Right atrium auricular region (tissue), 2 donors: ENCODE measurements around the gene PLCB4. TPM values are rescaled to one million over a fixed set of nuclear protein-coding genes. Genes with fewer than 3 reads are reported as not detected.

Experiments
- DNase-seq: peaks from one replicate; pipeline ENCODE4 v3.0.0-alpha.2; 2019; ENCODE audit warnings: low spot score
- H3K27ac ChIP-seq, 2 donors: fragments of 200-600 bp; sonication (generic); 1 replicate in 1 of 2; 2 replicates in 1 of 2; pipeline ENCODE4 v1.5.1; 2016 to 2019
- H3K27me3 ChIP-seq, 2 donors: fragments of 200-600 bp; sonication (generic); one replicate each; pipeline versions ENCODE4 v1.5.1 to v1.6.0; 2017 to 2019
- H3K36me3 ChIP-seq: fragments of 200-600 bp; sonication (generic); one replicate; pipeline ENCODE4 v1.5.1; 2016
- H3K4me1 ChIP-seq, 2 donors: fragments of 200-600 bp; sonication (generic); one replicate each; pipeline versions ENCODE4 v1.5.1 to v1.6.0; 2017 to 2019
- H3K4me3 ChIP-seq, 2 donors: fragments of 200-600 bp; sonication (generic); 1 replicate in 1 of 2; 2 replicates in 1 of 2; pipeline ENCODE4 v1.5.1; 2017 to 2019; ENCODE audit warnings: mild to moderate bottlenecking in 1 of 2, moderate library complexity in 1 of 2
- H3K9me3 ChIP-seq, 2 donors: fragments of 200-600 bp; sonication (generic); one replicate each; pipeline ENCODE4 v1.5.1; 2019
- total RNA-seq, 2 donors: library from RNA; depleted of rRNA; stranded (reverse); fragments of >200 nt; gene quantifications; one replicate each; pipeline ENCODE4 v1.1.0, GENCODE V29; 2016
- TF ChIP-seq, protein P1 (sequence below), 2 donors: fragments of 200-600 bp; sonication (generic); IDR thresholded peaks; one replicate each; pipeline ENCODE4 v1.5.1; 2019; ENCODE audit warnings: antibody characterized with exemption in 2 of 2

PLCB4 gene
- total RNA-seq, 2 donors from 2014 or later, result 14.3 to 32.4 TPM

- H3K4me1 ChIP-seq, result peaks cover 0 to 42% of the 10 kb centered on the region in 2 donors
- H3K36me3 ChIP-seq, result no peaks in the 10 kb centered on the region
- no peak overlapping the region for H3K27ac ChIP-seq
- no peaks in the 10 kb centered on the region for H3K27me3 ChIP-seq
- DNase-seq, result no peak
- H3K4me3 ChIP-seq, result no peak overlapping the region
- H3K9me3 ChIP-seq, result no peaks in the 10 kb centered on the region
- TF ChIP-seq, protein P1, sequence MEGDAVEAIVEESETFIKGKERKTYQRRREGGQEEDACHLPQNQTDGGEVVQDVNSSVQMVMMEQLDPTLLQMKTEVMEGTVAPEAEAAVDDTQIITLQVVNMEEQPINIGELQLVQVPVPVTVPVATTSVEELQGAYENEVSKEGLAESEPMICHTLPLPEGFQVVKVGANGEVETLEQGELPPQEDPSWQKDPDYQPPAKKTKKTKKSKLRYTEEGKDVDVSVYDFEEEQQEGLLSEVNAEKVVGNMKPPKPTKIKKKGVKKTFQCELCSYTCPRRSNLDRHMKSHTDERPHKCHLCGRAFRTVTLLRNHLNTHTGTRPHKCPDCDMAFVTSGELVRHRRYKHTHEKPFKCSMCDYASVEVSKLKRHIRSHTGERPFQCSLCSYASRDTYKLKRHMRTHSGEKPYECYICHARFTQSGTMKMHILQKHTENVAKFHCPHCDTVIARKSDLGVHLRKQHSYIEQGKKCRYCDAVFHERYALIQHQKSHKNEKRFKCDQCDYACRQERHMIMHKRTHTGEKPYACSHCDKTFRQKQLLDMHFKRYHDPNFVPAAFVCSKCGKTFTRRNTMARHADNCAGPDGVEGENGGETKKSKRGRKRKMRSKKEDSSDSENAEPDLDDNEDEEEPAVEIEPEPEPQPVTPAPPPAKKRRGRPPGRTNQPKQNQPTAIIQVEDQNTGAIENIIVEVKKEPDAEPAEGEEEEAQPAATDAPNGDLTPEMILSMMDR (IDR thresholded peaks at IDR 0.05), result no peak
Measured at GRCh38 chr20:9281803-9282202, 212.9 kb downstream of the PLCB4 start.

- Histone ChIP-seq H3K27me3 (no peaks in the 10 kb centered on the region), H3K4me3 (no peak overlapping the region), H3K4me1 (peaks cover 0 to 11% of the 10 kb centered on the region in 2 donors), H3K27ac (no peak overlapping the region), H3K36me3 (no peaks in the 10 kb centered on the region), H3K9me3 (no peaks in the 10 kb centered on the region)
- no peak for DNase-seq
- TF ChIP-seq, protein P1 (IDR thresholded peaks at IDR 0.05), result no peak
Measured at GRCh38 chr20:9285617-9286016, 216.7 kb downstream of the PLCB4 start.

- no peaks in the 10 kb centered on the region for H3K27me3 ChIP-seq
- H3K4me3 ChIP-seq, result no peak overlapping the region
- H3K36me3 ChIP-seq, result no peaks in the 10 kb centered on the region
- no peak for DNase-seq
- no peak overlapping the region for H3K27ac ChIP-seq
- H3K4me1 ChIP-seq, result peaks cover 0 to 3% of the 10 kb centered on the region in 2 donors
- H3K9me3 ChIP-seq, result no peaks in the 10 kb centered on the region
- TF ChIP-seq, protein P1 (IDR thresholded peaks at IDR 0.05), result no peak
Measured at GRCh38 chr20:9286501-9287461, 217.9 kb downstream of the PLCB4 start.

DNA sequence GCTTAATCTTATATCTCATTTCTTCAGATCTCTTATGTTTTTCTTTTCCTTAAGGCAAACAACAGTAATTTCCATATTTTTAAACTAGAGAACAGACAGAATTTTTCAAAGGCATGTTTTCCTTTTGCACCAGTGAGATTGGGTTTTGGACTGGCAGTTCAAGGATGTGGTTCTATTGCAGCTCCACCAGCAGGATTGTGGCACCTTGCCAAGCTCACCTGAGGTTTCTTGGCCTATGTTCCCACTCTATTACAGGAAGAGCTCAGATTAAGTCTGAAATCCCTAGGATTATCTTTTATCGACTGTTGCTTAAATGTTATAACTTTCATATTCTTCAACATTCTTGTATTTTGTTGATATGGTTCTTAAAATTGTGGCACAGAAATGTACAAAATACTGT, 218.9 kb downstream of the PLCB4 start:
- no peak overlapping the region for H3K4me3 ChIP-seq
- TF ChIP-seq, protein P1 (IDR thresholded peaks at IDR 0.05), result no peak
- H3K27me3 ChIP-seq, result no peaks in the 10 kb centered on the region
- H3K4me1 ChIP-seq, result no peaks in the 10 kb centered on the region
- DNase-seq, result no peak
- no peak overlapping the region for H3K27ac ChIP-seq
- no peaks in the 10 kb centered on the region for H3K9me3 ChIP-seq
- no peaks in the 10 kb centered on the region for H3K36me3 ChIP-seq

GRCh38 chr20:9290331-9290730, 221.4 kb downstream of the PLCB4 start:
- Histone ChIP-seq H3K36me3 (no peaks in the 10 kb centered on the region), H3K27me3 (no peaks in the 10 kb centered on the region), H3K27ac (no peak overlapping the region), H3K4me3 (no peak overlapping the region), H3K9me3 (no peaks in the 10 kb centered on the region), H3K4me1 (no peaks in the 10 kb centered on the region)
- TF ChIP-seq, protein P1 (IDR thresholded peaks at IDR 0.05), result no peak
- DNase-seq, result no peak
